ENCODE results near the gene MACO1. TPM values are rescaled to one million over a fixed set of nuclear protein-coding genes. Genes with fewer than 3 reads are reported as not detected.
A peak's percentile ranks its signal among the peaks of the same experiment; 100 is the strongest.

The MACO1 gene
- polyA plus RNA-seq, 3 donors from 2014 or later: 0.45 to 5.2 (median 3.7) TPM

DNA sequence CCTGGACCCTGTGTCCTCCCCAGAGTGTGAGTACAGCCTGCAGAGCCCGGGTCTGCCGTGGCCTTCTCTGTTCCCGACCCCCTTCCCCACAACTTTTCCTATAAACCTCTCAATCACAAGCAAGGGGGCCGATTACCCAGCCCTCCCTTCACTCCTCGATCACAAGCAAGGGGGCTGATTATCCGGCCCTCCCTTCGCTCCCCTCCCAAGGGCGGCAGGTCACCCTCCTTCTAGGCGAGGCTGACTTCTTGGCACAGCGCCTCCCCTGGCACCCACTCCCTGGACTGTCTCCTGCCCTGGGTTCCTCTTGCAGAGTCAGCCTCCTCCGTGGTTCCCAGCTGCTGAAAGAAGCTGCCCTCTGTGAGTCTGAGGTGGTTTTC lies 100.4 kb downstream of the MACO1 start:
- no peaks in the 10 kb centered on the region for H3K36me3 Mint-ChIP-seq
- H3K4me3 Mint-ChIP-seq: no peak overlapping the region
- H3K9me3 Mint-ChIP-seq: no peaks in the 10 kb centered on the region
- no peak for DNase-seq
- H3K27ac Mint-ChIP-seq: no peak overlapping the region
- H3K4me1 Mint-ChIP-seq: no peaks in the 10 kb centered on the region
- peaks cover 0 to 2% (median 0%) of the 10 kb centered on the region in 3 donors for H3K27me3 Mint-ChIP-seq (ENCODE audit: low read depth in 3 of 3)

DNA sequence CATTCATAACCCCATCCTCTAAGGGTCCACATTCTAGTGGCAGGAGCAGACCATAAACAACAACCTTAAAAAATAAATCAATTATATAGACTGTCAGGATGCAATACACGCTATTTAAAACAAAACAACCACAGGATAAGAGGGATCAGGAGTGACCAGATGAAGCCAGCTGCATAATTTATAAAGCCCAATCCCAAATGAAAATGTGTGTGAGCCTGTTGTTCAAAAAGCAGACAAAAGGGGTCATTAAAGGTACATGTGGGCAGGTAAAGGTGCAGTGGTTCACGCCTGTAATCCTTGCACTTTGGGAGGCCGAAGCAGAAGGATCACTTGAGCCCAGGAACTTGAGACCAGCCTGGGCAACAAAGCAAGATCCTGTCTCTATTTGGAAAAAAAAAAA lies 102.3 kb downstream of the MACO1 start:
- H3K27ac Mint-ChIP-seq: no peak overlapping the region
- no peaks in the 10 kb centered on the region for H3K36me3 Mint-ChIP-seq
- H3K4me1 Mint-ChIP-seq: no peaks in the 10 kb centered on the region
- no peak overlapping the region for H3K4me3 Mint-ChIP-seq
- H3K27me3 Mint-ChIP-seq (ENCODE audit: low read depth in 3 of 3): peaks cover 0 to 2% (median 0%) of the 10 kb centered on the region in 3 donors
- H3K9me3 Mint-ChIP-seq: no peaks in the 10 kb centered on the region
- no peak for DNase-seq

DNA sequence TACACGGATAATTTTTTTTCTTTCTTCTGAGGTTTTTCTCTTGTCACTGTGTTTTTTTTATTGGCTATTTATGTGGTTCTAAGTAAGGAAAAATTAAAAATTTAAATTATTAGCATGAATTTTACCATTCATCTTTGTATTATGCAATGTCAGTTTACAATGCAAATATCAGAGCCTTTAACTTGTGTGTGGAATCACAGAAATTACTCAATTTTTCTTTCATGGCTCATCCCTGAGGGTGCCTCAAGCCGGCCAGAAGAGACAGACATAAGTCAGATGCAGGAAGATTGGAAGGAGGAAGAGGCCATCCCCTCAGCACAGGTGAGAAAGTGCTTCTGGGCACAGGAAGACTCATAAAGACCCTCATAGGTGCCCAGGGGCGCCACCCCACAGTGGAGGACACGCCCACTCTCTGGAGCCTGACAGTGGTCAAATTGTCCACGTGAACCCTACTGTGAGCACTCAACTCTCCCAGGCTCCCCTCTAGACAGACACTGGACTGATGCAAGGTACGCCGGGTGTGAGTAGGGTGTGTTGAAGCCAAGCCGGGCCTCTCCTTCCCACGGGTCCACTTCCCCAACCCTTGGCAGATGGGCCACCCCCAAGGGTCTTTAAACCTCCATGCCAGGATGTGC lies 103.2 kb downstream of the MACO1 start:
- no peaks in the 10 kb centered on the region for H3K36me3 Mint-ChIP-seq
- no peak overlapping the region for H3K4me3 Mint-ChIP-seq
- no peaks in the 10 kb centered on the region for H3K9me3 Mint-ChIP-seq
- no peak for DNase-seq
- no peak overlapping the region for H3K27ac Mint-ChIP-seq
- H3K27me3 Mint-ChIP-seq (ENCODE audit: low read depth in 3 of 3): no peaks in the 10 kb centered on the region
- H3K4me1 Mint-ChIP-seq: peaks cover 0 to 1% of the 10 kb centered on the region in 2 donors

DNA sequence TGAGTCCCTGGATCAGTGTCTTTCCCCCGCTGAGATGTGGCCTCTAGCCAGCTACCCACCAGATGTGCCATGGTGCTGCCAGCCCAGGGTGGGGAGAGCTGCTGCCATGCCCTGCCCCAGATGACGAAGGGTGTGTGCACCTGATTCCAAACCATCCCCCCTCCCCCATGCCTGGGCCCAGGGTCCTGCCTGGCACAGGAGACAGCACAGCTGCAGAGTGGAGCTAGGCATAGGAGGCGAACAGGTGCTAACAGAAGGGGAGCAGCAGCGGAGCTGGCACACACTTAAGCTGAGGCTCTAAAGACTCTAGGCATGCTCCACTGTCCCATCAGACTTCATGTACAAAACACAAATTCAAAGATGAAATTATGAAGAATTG lies 103.7 kb downstream of the MACO1 start:
- peaks cover 0 to 1% of the 10 kb centered on the region in 2 donors for H3K4me1 Mint-ChIP-seq
- DNase-seq: no peak

DNA sequence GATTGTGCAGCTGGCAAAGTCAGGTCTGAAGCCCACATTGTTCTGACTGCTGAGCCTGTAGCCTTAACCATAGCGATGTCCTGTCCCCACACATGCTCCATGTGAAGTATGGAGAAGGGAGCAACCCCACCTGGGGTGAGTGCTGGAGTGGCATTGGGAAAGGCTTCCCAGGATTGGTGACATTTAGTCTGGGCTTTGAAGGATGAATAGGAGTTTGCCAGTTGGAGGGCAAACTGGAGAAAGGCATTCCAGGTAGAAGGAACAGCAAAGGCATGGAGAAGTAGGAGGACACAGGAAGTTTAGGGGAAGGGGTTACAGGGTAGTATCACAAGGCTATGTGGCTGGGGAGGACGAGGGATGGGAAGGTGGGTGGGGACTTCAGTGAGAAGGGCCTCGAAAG lies 105.4 kb downstream of the MACO1 start:
- H3K9me3 Mint-ChIP-seq: no peaks in the 10 kb centered on the region
- H3K27ac Mint-ChIP-seq: no peak overlapping the region
- DNase-seq: no peak
- H3K4me1 Mint-ChIP-seq: peaks cover 0 to 1% of the 10 kb centered on the region in 2 donors
- H3K36me3 Mint-ChIP-seq: no peaks in the 10 kb centered on the region
- no peaks in the 10 kb centered on the region for H3K27me3 Mint-ChIP-seq (ENCODE audit: low read depth in 3 of 3)
- H3K4me3 Mint-ChIP-seq: no peak overlapping the region

More for the DNA sequence above, 103.7 kb downstream of the MACO1 start:
- H3K27me3 Mint-ChIP-seq (ENCODE audit: low read depth in 3 of 3): no peaks in the 10 kb centered on the region
- H3K36me3 Mint-ChIP-seq: no peaks in the 10 kb centered on the region
- H3K9me3 Mint-ChIP-seq: no peaks in the 10 kb centered on the region
- H3K4me3 Mint-ChIP-seq: no peak overlapping the region
- H3K27ac Mint-ChIP-seq: no peak overlapping the region

DNA sequence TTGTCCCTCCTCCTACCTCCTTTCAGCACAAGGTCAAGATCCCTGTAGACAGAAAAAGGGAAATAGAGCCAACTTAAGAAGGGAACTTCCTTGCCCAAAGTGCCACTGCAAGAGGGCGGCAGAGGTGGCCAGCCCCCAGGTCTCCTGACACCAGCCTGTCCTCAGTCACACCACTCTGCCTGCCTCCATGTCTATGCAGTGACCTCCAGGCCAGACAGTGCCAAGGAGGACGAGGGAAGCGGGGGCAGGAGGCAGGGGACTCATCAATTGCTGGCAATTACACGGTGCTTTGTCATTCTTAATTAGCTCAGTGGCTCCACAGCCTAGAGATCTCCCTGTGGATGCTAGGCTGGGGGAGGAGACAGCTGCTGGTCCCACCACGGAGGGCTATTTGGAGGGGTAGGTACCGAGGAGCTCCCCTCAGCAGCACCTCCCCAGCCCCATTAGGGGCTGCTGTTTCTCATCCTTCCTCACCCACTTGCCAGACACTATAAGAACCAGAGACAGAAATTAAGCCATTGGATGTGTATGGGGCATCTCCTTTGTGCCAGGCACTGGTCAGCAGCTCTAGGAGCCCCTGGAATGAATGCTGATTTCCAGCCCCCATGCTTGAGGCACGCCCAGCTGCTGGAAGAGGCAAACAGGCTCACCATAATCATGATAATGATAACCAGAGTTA lies 106.6 kb downstream of the MACO1 start:
- H3K36me3 Mint-ChIP-seq: no peaks in the 10 kb centered on the region
- no peaks in the 10 kb centered on the region for H3K9me3 Mint-ChIP-seq
- no peak for DNase-seq
- peaks cover 0 to 1% of the 10 kb centered on the region in 2 donors for H3K4me1 Mint-ChIP-seq
- no peak overlapping the region for H3K4me3 Mint-ChIP-seq
- H3K27ac Mint-ChIP-seq: no peak overlapping the region
- peaks cover 0 to 2% (median 2%) of the 10 kb centered on the region in 3 donors for H3K27me3 Mint-ChIP-seq (ENCODE audit: low read depth in 3 of 3)

DNA sequence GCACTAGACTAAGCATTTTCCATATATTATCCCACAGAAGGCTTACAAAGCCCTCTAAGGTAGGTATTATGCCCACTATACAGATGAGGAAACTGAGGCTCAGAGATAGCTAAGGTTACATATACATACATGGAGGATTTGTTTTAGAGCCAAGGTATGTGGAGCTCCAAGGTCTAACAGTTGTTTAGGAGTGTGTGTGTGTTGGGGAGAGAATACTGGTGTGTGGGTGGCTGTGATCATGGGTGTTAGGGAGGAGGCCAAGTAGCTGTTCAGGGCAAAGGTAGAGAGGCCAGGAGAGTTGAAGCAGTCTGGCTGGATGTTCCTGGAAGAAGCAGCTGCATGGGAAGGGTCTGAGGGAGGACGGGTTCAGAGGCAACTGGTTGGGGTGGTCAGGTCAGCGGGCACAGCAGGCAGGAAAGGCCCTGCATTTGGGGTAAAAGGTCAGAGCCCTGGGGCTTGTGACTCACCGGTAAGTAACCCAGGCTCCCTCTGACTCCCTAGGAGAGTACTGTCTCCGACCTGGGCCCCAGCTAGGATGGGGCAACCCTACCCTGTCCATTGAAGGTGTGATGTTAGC lies 107.6 kb downstream of the MACO1 start:
- Mint-ChIP-seq H3K36me3 (no peaks in the 10 kb centered on the region), H3K27ac (peak overlapping the region in 3 of 6 donors; percentile 0 to 46 (median 29)), H3K4me3 (no peak overlapping the region), H3K9me3 (no peaks in the 10 kb centered on the region), H3K4me1 (peaks cover 0 to 3% of the 10 kb centered on the region in 2 donors), H3K27me3 (ENCODE audit: low read depth in 3 of 3) (peaks cover 0 to 3% (median 2%) of the 10 kb centered on the region in 3 donors)
- no peak for DNase-seq

DNA sequence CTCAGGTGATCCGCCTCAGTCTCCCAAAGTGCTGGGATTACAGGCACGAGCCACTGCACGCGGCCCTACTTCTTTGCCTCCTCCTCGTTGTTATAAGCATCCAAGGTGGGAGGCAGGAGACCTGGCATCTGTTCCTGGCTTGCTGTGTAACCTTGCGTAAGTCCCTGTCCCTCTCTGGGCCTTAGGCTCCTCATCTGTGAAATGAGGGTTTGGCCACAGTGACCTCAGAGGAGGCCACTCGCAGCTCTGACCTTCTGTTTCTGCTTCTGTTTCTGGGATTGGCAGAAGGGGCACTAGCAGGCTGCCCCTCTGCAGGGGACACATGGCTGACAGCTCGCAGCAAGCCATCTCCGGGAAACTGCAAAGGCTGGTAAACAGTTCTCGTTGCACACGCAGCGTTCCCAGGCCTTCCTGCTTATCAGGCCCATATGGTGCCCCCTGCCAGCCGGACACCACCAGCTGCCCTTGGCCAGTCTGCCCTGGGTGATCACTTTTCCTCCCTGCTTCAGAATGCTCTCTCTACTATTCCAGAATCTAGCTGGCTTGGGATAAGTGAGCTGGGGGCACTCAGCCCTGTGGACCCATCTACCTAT lies 110.1 kb downstream of the MACO1 start:
- Mint-ChIP-seq H3K4me1 (peaks cover 15 to 18% of the 10 kb centered on the region in 2 donors), H3K27ac (peak overlapping the region in 1 of 6 donors; percentile 73), H3K27me3 (ENCODE audit: low read depth in 3 of 3) (peaks cover 0 to 5% (median 3%) of the 10 kb centered on the region in 3 donors), H3K36me3 (no peaks in the 10 kb centered on the region), H3K4me3 (no peak overlapping the region), H3K9me3 (no peaks in the 10 kb centered on the region)
- no peak for DNase-seq

DNA sequence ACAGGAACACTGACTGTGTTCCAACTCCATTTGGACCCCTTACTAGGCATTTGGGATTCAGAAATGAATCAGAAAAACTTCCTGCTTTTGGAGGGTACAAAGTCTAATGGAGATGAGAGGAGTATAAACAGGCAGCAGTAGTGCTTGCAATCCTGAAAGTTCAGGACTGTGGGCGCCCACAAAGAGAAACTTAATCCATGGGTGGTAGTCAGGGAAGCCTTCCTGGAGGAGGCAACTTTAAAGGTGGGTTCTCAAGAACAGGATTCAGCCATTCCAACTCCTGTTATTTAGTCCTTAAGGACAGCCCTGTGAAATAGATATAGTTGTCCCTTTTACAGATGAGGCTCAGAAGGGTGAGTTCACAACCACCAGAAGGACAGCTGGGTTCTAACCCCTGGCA lies 110.7 kb downstream of the MACO1 start:
- H3K4me1 Mint-ChIP-seq: peaks cover 19 to 21% of the 10 kb centered on the region in 2 donors
- no peaks in the 10 kb centered on the region for H3K9me3 Mint-ChIP-seq
- peak overlapping the region in 1 of 5 donors; percentile 43 for H3K4me3 Mint-ChIP-seq
- no peaks in the 10 kb centered on the region for H3K36me3 Mint-ChIP-seq
- no peak for DNase-seq
- peak overlapping the region in 1 of 6 donors; percentile 73 for H3K27ac Mint-ChIP-seq
- peaks cover 0 to 5% (median 3%) of the 10 kb centered on the region in 3 donors for H3K27me3 Mint-ChIP-seq (ENCODE audit: low read depth in 3 of 3)

DNA sequence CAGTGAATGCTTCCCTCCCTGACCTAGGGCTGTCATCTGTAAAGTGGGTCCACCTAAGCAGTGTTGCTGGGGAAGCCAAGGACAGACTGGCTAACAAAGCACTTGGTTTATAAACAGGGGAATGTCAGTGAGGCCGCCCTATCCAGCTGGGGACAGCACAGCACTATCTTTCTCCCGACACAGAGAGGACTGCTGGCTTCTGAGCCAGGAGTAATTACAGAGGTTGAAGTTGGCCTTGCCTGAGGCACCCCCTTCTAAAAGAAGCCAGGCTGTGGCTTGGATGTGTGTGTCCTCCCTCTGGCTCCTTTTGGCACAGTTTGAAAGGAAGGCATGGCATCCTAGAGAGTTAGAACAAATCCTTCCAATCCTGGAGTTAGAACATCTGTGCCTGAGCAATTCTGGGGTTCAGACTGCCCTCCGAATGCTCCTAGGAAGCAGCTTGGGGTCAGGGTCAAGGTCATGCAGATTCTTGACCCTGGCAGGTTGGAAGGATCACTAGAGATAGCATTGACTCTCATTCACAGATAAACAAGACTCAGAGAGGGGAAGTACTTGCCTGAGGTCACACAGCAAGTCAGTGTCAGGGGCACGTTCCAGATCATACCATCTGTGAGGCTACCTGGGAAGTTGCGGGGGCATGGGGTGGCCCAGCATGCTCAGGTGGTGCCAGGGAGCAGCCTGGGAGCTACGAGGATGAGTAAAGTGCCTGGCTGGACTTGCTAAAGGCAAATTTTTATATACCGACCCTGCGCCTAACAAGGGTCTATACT lies 111.4 kb downstream of the MACO1 start:
- H3K4me1 Mint-ChIP-seq: peaks cover 24 to 25% of the 10 kb centered on the region in 2 donors
- H3K36me3 Mint-ChIP-seq: no peaks in the 10 kb centered on the region
- H3K9me3 Mint-ChIP-seq: no peaks in the 10 kb centered on the region
- peak overlapping the region in 2 of 6 donors; percentile 20 to 45 for H3K27ac Mint-ChIP-seq
- no peak for DNase-seq
- peak overlapping the region; percentile 53 to 79 (median 76) for H3K4me3 Mint-ChIP-seq
- H3K27me3 Mint-ChIP-seq (ENCODE audit: low read depth in 3 of 3): peaks cover 0 to 5% (median 3%) of the 10 kb centered on the region in 3 donors

DNA sequence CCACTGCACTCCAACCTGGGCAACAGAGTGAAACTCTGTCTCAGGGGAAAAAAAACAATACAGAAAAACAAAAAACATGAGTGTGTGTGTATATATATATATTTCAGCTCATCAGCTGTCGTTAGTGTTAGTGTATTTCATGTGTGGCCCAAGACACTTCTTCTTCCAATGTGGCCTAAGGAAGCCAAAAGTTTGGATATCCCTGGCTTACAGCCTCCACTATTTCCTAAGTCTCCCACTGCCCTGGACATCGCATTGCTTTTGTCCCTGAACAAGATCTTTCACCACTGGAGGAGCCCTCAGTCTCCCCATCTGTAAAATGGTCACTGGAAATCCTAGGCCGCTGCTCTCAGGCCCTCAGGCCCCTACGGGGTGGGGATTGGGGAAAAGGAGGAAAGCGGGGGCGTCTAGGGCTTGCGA lies 112.3 kb downstream of the MACO1 start:
- Mint-ChIP-seq H3K27ac (peak overlapping the region in 4 of 6 donors; percentile 11 to 81 (median 20)), H3K4me3 (peak overlapping the region; percentile 37 to 79 (median 76)), H3K4me1 (peaks cover 30 to 32% of the 10 kb centered on the region in 2 donors), H3K27me3 (ENCODE audit: low read depth in 3 of 3) (peaks cover 0 to 5% (median 3%) of the 10 kb centered on the region in 3 donors), H3K36me3 (no peaks in the 10 kb centered on the region), H3K9me3 (no peaks in the 10 kb centered on the region)
- DNase-seq: no peak

DNA sequence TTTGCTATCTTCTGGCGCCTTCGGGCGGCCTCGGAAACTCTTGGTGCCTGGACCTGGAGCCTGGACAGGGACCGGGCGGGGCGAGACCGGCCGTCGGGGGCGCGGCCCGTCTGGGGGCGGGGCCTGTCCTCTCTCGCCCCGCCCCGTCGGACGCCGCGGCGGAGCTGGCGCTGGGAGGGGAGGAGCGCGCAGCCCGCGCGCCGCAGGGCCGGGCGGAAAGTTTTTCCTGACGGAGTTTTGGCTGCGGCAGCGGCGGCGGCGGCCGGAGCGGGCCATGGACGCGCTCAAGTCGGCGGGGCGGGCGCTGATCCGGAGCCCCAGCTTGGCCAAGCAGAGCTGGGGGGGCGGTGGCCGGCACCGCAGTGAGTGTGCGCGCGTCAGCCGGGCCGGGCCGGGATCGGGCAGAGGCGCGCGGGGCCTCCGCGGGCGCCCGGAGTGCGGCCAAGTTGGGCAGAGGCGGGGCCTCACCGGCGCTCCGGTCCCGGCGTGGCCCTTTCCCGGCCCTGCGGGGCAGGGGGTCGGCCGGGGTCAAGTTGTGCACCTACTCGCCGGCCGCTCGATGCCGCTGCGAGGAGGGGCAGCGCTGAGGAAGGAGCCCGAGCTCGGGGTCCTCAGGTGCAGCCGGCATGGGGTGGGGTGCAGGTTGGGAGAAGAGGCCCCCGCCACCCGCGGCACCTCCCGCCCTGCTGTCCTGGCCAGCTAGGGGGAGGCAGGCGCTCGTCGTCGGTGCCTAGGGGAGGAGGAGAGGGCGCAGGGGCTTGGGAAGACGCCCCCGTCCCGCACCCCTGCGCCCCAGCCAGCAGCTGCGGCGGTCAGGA lies 112.9 kb downstream of the MACO1 start, which contains the start of gene LDLRAP1:
TSS of gene LDLRAP1 (plus strand) at position 182 of the 818 bp plus-strand sequence. CDS start at position 275, 93 bp downstream.
- peak within 1 kb of the TSS; percentile 76 to 85 (median 82) for H3K4me3 Mint-ChIP-seq
- peaks cover 33 to 38% of the 10 kb centered on the region in 2 donors for H3K4me1 Mint-ChIP-seq
- H3K9me3 Mint-ChIP-seq: no peaks in the 10 kb centered on the region
- H3K27ac Mint-ChIP-seq: peak within 1 kb of the TSS in 5 of 6 donors; percentile 11 to 81 (median 20)
- no peaks in the 10 kb centered on the region for H3K36me3 Mint-ChIP-seq
- peaks cover 0 to 5% (median 3%) of the 10 kb centered on the region in 3 donors for H3K27me3 Mint-ChIP-seq (ENCODE audit: low read depth in 3 of 3)
- peak; percentile 69 to 73 (median 72) for DNase-seq
